HepG2 (cell line): ENCODE data around the gene SERPINB6. TPM values are rescaled to one million over a fixed set of nuclear protein-coding genes. Genes with fewer than 3 reads are reported as not detected.

Experiments
- ATAC-seq: fragments of 200-7000 bp; cut with Tn5 transposase; 3 replicates; pipeline ENCODE4 v1.9.1; 2020; ENCODE audit warnings: mild to moderate bottlenecking, moderate library complexity
- BruUV-seq: library from RNA; stranded (reverse); fragments of 400-500 nt; replicated peaks from 2 replicates; lab custom pipeline; 2021; lab: Mats Ljungman, UMichigan
- CTCF ChIA-PET: fragments of 300-600 bp; formaldehyde crosslinking; extraction: SDS; loops from one replicate; lab custom pipeline; 2021; ENCODE audit warnings: low total read pairs, inconsistent platforms, low intra/inter-chr PET ratio; lab: Yijun Ruan, JAX
- POLR2A ChIA-PET: fragments of 350-600 bp; sonication (Branson Sonifier 250); formaldehyde crosslinking; loops from one replicate; lab custom pipeline; 2020; ENCODE audit warnings: antibody characterized with exemption, inconsistent platforms; lab: Yijun Ruan, JAX
- DNase-seq: peaks from one replicate; pipeline ENCODE4 v3.0.0-alpha.2; 2015; ENCODE audit warnings: low spot score
- FAIRE-seq: peaks from 3 replicates; lab custom pipeline; 2011; peaks lifted over from hg19 to GRCh38; lab: Jason Lieb, UNC
- H2AFZ ChIP-seq: one replicate; pipeline ENCODE4 v1.6.1; 2011; ENCODE audit warnings: low read length, inconsistent platforms
- H3K27ac ChIP-seq: fragments of 300-600 bp; 3 replicates; pipeline ENCODE4 v1.8.0; 2011; ENCODE audit warnings: mixed run types, mild to moderate bottlenecking, mixed read lengths, low read length, inconsistent platforms; ENCODE audit not compliant: insufficient read depth; ENCODE audit errors: extremely low read length
- H3K27me3 ChIP-seq, 2 experiments: fragments of 200-600 bp in 1 of 2; 2 replicates in 1 of 2; 3 replicates in 1 of 2; pipeline versions ENCODE4 v1.6.0 to v1.8.0; 2011; ENCODE audit warnings: low read length in 2 of 2, mild to moderate bottlenecking in 2 of 2, moderate library complexity in 2 of 2, inconsistent platforms in 1 of 2; ENCODE audit not compliant: insufficient read depth in 2 of 2, control insufficient read depth in 1 of 2
- H3K36me3 ChIP-seq, 2 experiments: fragments of 200-600 bp in 1 of 2; replicated peaks in 1 of 2; 2 replicates in 1 of 2; 3 replicates in 1 of 2; pipeline versions ENCODE4 v1.5.1 to v1.8.0; 2011; ENCODE audit warnings: low read length in 2 of 2, inconsistent platforms in 1 of 2; ENCODE audit not compliant: insufficient read depth in 2 of 2, control insufficient read depth in 1 of 2
- H3K4me1 ChIP-seq: 2 replicates; pipeline ENCODE4 v1.5.1; 2012; ENCODE audit warnings: low read length, inconsistent platforms; ENCODE audit not compliant: insufficient read depth
- H3K4me2 ChIP-seq: 2 replicates; pipeline ENCODE4 v1.6.0; 2011; ENCODE audit warnings: low read depth, low read length, inconsistent platforms
- H3K4me3 ChIP-seq, 3 experiments: fragments of 200-600 bp in 1 of 3; sonication (generic), shearing (Covaris generic) in 1 of 3; replicated peaks in 1 of 3; 2 replicates each; pipeline ENCODE4 v1.5.1; 2011 to 2016; ENCODE audit warnings: low read length in 3 of 3, inconsistent platforms in 2 of 3, low read depth in 2 of 3, mild to moderate bottlenecking in 2 of 3, control low read depth in 1 of 3, mixed read lengths in 1 of 3; ENCODE audit not compliant: insufficient read depth in 1 of 3
- H3K79me2 ChIP-seq: one replicate; pipeline ENCODE4 v1.6.1; 2011; ENCODE audit warnings: low read length, inconsistent platforms; ENCODE audit not compliant: insufficient read depth
- H3K9ac ChIP-seq: 2 replicates; pipeline ENCODE4 v1.6.0; 2011; ENCODE audit warnings: mild to moderate bottlenecking, low read depth, low read length, inconsistent platforms; ENCODE audit not compliant: insufficient read depth
- H3K9me3 ChIP-seq: 2 replicates; pipeline ENCODE4 v1.5.1; 2012; ENCODE audit warnings: mild to moderate bottlenecking, low read length
- H4K20me1 ChIP-seq: 2 replicates; pipeline ENCODE4 v1.6.0; 2011; ENCODE audit warnings: inconsistent platforms, mild to moderate bottlenecking, low read length, moderate library complexity; ENCODE audit not compliant: insufficient read depth
- ARNT2 ChIP-seq: sonication (generic); formaldehyde crosslinking; IDR thresholded peaks from 2 replicates; pipeline ENCODE4 v1.8.0; 2022; ENCODE audit warnings: mild to moderate bottlenecking, low read depth, missing genetic modification reagents, moderate library complexity
- ATRX ChIP-seq: sonication (generic); formaldehyde crosslinking; IDR thresholded peaks from 2 replicates; pipeline ENCODE4 v1.4.0; 2020; ENCODE audit warnings: missing genetic modification reagents, borderline replicate concordance
- CENPX ChIP-seq: sonication (generic); formaldehyde crosslinking; IDR thresholded peaks from 2 replicates; pipeline ENCODE4 v1.9.0; 2021; ENCODE audit warnings: mild to moderate bottlenecking, missing genetic modification reagents, moderate library complexity
- ERF ChIP-seq: IDR thresholded peaks from 2 replicates; pipeline ENCODE4 v1.6.1; 2018; ENCODE audit warnings: missing biosample characterization, missing genetic modification reagents
- MAZ ChIP-seq, 2 experiments: sonication (generic) in 1 of 2; formaldehyde crosslinking in 1 of 2; IDR thresholded peaks; 2 replicates each; pipeline versions ENCODE4 v1.5.0 to v1.6.1; 2012 to 2020; ENCODE audit warnings: low read depth in 2 of 2, mild to moderate bottlenecking in 2 of 2, borderline replicate concordance in 1 of 2, improper control_type of control experiment in 1 of 2, low read length in 1 of 2, missing genetic modification reagents in 1 of 2, moderate library complexity in 1 of 2
- NR2F2 ChIP-seq: IDR thresholded peaks from 2 replicates; pipeline ENCODE4 v1.6.1; 2012; ENCODE audit warnings: low read depth, inconsistent platforms, borderline replicate concordance
- PRDM4 ChIP-seq: sonication (generic); formaldehyde crosslinking; IDR thresholded peaks from 2 replicates; pipeline ENCODE4 v1.9.0; 2021; ENCODE audit warnings: missing genetic modification reagents, borderline replicate concordance
- RFX5 ChIP-seq: IDR thresholded peaks from 2 replicates; pipeline ENCODE4 v1.6.1; 2011; ENCODE audit warnings: low read depth, low read length, improper control_type of control experiment
- SAP130 ChIP-seq: IDR thresholded peaks from 2 replicates; pipeline ENCODE4 v1.6.1; 2016; ENCODE audit warnings: low read depth
- THAP9 ChIP-seq: sonication (generic); formaldehyde crosslinking; IDR thresholded peaks from 2 replicates; pipeline ENCODE4; 2020; ENCODE audit warnings: missing genetic modification reagents, mild to moderate bottlenecking, borderline replicate concordance
- THYN1 ChIP-seq: sonication (generic); formaldehyde crosslinking; IDR thresholded peaks from 2 replicates; pipeline ENCODE4 v1.8.1; 2023; ENCODE audit warnings: low read depth, mild to moderate bottlenecking, moderate library complexity, missing genetic modification reagents, borderline replicate concordance
- ZNF629 ChIP-seq: sonication (generic); formaldehyde crosslinking; conservative IDR thresholded peaks from 2 replicates; pipeline ENCODE4 v1.5.0; 2020; ENCODE audit warnings: missing genetic modification reagents
- ZSCAN12 ChIP-seq: sonication (generic); formaldehyde crosslinking; IDR thresholded peaks from 2 replicates; pipeline ENCODE4 v1.9.0; 2021; ENCODE audit warnings: mild to moderate bottlenecking, missing genetic modification reagents
- WGBS: methylation state at CpG from one replicate; pipeline ENCODE4 v1.1.6; 2017; ENCODE audit warnings: low lambda C conversion rate; 5-methylcytosine and 5-hydroxymethylcytosine counted together
- in situ Hi-C: cut with HindIII; loops from 2 replicates; pipeline ENCODE4 v1.10.0; 2017; ENCODE audit warnings: low pct_unique_long_range_greater_than_20kb; ENCODE audit not compliant: extremely low pct_ligation_motif_present
- intact Hi-C: fragments of 100-400 bp; cut with micrococcal nuclease; formaldehyde crosslinking; loops from one replicate; pipeline ENCODE4 v1.10.0; 2022; ENCODE audit not compliant: unreplicated experiment
- polyA plus RNA-seq, 8 experiments: library from polyadenylated mRNA; depleted of rRNA in 3 of 8; stranded (reverse) in 7 of 8; unstranded in 1 of 8; fragments of >200 nt; fragmentation: Illumina TruSeq in 4 of 8; extraction: Trizol in 4 of 8; gene quantifications; 2 replicates each; pipeline versions ENCODE4 v1.2.1 to v1.2.3, GENCODE V29; 2011 to 2016; ENCODE audit warnings: low read depth in 4 of 8, missing spikeins in 1 of 8, mixed read lengths in 1 of 8; ENCODE audit not compliant: insufficient read depth in 1 of 8
- total RNA-seq, 5 experiments: library from RNA; depleted of rRNA; stranded (reverse); fragments of >200 nt; fragmentation: Illumina TruSeq; extraction: Trizol; gene quantifications; 2 replicates each; pipeline ENCODE4 v1.2.3, GENCODE V29; 2016; ENCODE audit warnings: low read depth in 1 of 5
- TF ChIP-seq, protein P1 (sequence below): IDR thresholded peaks from 2 replicates; pipeline ENCODE4 v1.6.1; 2016; ENCODE audit warnings: low read depth, control low read depth
- TF ChIP-seq, protein P2 (sequence below): sonication (generic); formaldehyde crosslinking; IDR thresholded peaks from 2 replicates; pipeline ENCODE4 v1.9.0; 2021; ENCODE audit warnings: missing genetic modification reagents, borderline replicate concordance

Gene SERPINB6
- total and polyA plus RNA-seq, 2 of the 13 experiments (the other 11 are each of a cell fraction or from before 2014, with no cell fraction given), result 38.2 to 61.3 TPM

DNA sequence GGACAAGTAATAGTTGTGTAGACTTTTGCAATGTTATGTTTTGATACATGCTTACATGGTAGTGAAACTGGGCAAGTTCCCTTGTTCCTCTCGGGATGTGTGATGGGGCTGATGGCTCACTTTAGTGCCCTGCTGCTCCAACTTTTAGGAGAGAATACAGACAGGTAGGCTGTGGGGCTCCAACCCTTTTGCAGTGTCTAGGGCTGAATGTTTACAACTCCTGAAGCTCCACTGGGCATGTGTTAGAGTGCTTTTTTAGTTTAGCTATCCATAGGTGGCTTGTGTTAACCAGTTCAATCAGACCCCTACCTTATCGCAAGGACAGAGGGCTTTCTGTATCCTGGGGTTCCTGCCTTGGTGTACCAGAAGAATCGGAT, 33.8 kb downstream of the SERPINB6 start:
- Histone ChIP-seq H3K36me3 (no peaks in the 10 kb centered on the region), H3K9me3 (no peaks in the 10 kb centered on the region), H3K4me2 (no peak overlapping the region), H3K79me2 (no peaks in the 10 kb centered on the region), H3K9ac (no peak overlapping the region), H3K27me3 (peaks cover 0 to 7% of the 10 kb centered on the region in 2 experiments; a peak in 2 of 5 replicates)
- no TSS peak for BruUV-seq
- in situ Hi-C loops (no loop called here), intact Hi-C loops (loop anchor here (1.0 kb wide), 1 partner anchor 52 kb away; no protein-coding TSS in a partner anchor)
- WGBS, result 75% methylated on average over 2 of the region's 3 CpGs
- CTCF ChIA-PET, result no interaction called here
- POLR2A ChIA-PET, result no interaction called here
- TF ChIP-seq PRDM4 (CRISPR knock-in tag), result no peak
- no peak for TF ChIP-seq SAP130 (CRISPR knock-in tag)
- no peak for TF ChIP-seq NR2F2
- TF ChIP-seq THYN1 (CRISPR knock-in tag), result no peak
- no peak for TF ChIP-seq ATRX (CRISPR knock-in tag)
- TF ChIP-seq ERF, result no peak
- TF ChIP-seq THAP9 (CRISPR knock-in tag), result no peak
- no peak for TF ChIP-seq MAZ (IDR thresholded peaks at IDR 0.05; ENCODE audit: borderline replicate concordance, low read depth, low read length)
- TF ChIP-seq MAZ (CRISPR knock-in tag; IDR thresholded peaks at IDR 0.05; ENCODE audit: low read depth), result no peak
- TF ChIP-seq ARNT2 (CRISPR knock-in tag), result no peak
- no peak for TF ChIP-seq ZSCAN12 (CRISPR knock-in tag)
- TF ChIP-seq, protein P1, sequence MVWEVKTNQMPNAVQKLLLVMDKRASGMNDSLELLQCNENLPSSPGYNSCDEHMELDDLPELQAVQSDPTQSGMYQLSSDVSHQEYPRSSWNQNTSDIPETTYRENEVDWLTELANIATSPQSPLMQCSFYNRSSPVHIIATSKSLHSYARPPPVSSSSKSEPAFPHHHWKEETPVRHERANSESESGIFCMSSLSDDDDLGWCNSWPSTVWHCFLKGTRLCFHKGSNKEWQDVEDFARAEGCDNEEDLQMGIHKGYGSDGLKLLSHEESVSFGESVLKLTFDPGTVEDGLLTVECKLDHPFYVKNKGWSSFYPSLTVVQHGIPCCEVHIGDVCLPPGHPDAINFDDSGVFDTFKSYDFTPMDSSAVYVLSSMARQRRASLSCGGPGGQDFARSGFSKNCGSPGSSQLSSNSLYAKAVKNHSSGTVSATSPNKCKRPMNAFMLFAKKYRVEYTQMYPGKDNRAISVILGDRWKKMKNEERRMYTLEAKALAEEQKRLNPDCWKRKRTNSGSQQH (CRISPR knock-in tag), result no peak
- no peak for TF ChIP-seq CENPX (CRISPR knock-in tag)
- TF ChIP-seq RFX5, result no peak
- TF ChIP-seq, protein P2, sequence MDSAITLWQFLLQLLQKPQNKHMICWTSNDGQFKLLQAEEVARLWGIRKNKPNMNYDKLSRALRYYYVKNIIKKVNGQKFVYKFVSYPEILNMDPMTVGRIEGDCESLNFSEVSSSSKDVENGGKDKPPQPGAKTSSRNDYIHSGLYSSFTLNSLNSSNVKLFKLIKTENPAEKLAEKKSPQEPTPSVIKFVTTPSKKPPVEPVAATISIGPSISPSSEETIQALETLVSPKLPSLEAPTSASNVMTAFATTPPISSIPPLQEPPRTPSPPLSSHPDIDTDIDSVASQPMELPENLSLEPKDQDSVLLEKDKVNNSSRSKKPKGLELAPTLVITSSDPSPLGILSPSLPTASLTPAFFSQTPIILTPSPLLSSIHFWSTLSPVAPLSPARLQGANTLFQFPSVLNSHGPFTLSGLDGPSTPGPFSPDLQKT (CRISPR knock-in tag), result no peak
- TF ChIP-seq ZNF629, result no peak
- TF ChIP-seq, all 625 proteins: peak for 0
- no peak for FAIRE-seq
- Histone ChIP-seq H3K4me3 (no peak overlapping the region), H3K27ac (no peak overlapping the region), H2AFZ (no peak overlapping the region), H4K20me1 (no peaks in the 10 kb centered on the region), H3K4me1 (peaks cover 26% of the 10 kb centered on the region)
- no peak for DNase-seq
- no peak for ATAC-seq
